B cell (primary cell): Measurements from ENCODE around the gene FOXO3. TPM values are rescaled to one million over a fixed set of nuclear protein-coding genes. Genes with fewer than 3 reads are reported as not detected.

Experiments used
- ATAC-seq: fragments of 200-7000 bp; cut with Tn5 transposase; one replicate; pipeline ENCODE4 v1.10.0; 2021; ENCODE audit warnings: low read depth, mild to moderate bottlenecking, moderate number of reproducible peaks, moderate library complexity
- CTCF ChIA-PET: fragments of 350-600 bp; sonication (Branson Sonifier 250); formaldehyde crosslinking; loops from one replicate; lab custom pipeline; 2021; ENCODE audit warnings: antibody characterized with exemption, inconsistent platforms; lab: Charles Lee
- POLR2A ChIA-PET: fragments of 350-600 bp; sonication (Branson Sonifier 250); formaldehyde crosslinking; loops from one replicate; lab custom pipeline; 2021; ENCODE audit warnings: antibody characterized with exemption; lab: Charles Lee
- DNase-seq: peaks from one replicate; pipeline ENCODE4 v3.0.0; 2013
- H2AFZ ChIP-seq: 2 replicates; pipeline ENCODE4 v1.6.1; 2012; ENCODE audit warnings: mild to moderate bottlenecking, low read depth, low read length; ENCODE audit not compliant: insufficient read depth, poor library complexity, severe bottlenecking
- H3K27ac ChIP-seq, 2 donors: 1 replicate in 1 of 2; 2 replicates in 1 of 2; pipeline ENCODE4 v1.5.1; 2012 to 2013; ENCODE audit warnings: low read length in 2 of 2, mild to moderate bottlenecking in 2 of 2, moderate library complexity in 1 of 2
- H3K27me3 ChIP-seq, 4 experiments: fragments of 200-600 bp in 1 of 4; sonication (generic) in 1 of 4; replicated peaks in 1 of 4; 1 replicate in 2 of 4; 2 replicates in 2 of 4; pipeline versions ENCODE4 v1.6.1 to v1.7.0; 2013 to 2016; ENCODE audit warnings: low read length in 3 of 4, mild to moderate bottlenecking in 2 of 4, mixed read lengths in 1 of 4, moderate library complexity in 1 of 4; ENCODE audit not compliant: insufficient read depth in 4 of 4, control insufficient read depth in 3 of 4; ENCODE audit errors: control extremely low read depth in 1 of 4
- H3K36me3 ChIP-seq, 2 experiments: replicated peaks in 1 of 2; 1 replicate in 1 of 2; 2 replicates in 1 of 2; pipeline versions ENCODE4 v1.6.1 to v1.7.1; 2013; ENCODE audit warnings: low read length in 1 of 2; ENCODE audit not compliant: insufficient read depth in 2 of 2, control insufficient read depth in 1 of 2; ENCODE audit errors: control extremely low read depth in 1 of 2, extremely low read depth in 1 of 2
- H3K4me1 ChIP-seq, 2 donors: fragments of 200-600 bp in 1 of 2; sonication (generic) in 1 of 2; 1 replicate in 1 of 2; 2 replicates in 1 of 2; pipeline versions ENCODE4 v1.5.1 to v1.6.1; 2013 to 2017; ENCODE audit warnings: low read length in 2 of 2; ENCODE audit not compliant: control insufficient read depth in 2 of 2, insufficient read depth in 2 of 2
- H3K4me2 ChIP-seq: replicated peaks from 2 replicates; pipeline ENCODE3; 2012; ENCODE audit warnings: mild to moderate bottlenecking, low read depth, low read length; ENCODE audit not compliant: poor library complexity, severe bottlenecking
- H3K4me3 ChIP-seq, 5 experiments: fragments of 200-600 bp in 1 of 5; sonication (generic) in 1 of 5; 1 replicate in 3 of 5; 2 replicates in 2 of 5; pipeline versions ENCODE4 v1.5.1 to v1.7.0; 2011 to 2016; ENCODE audit warnings: low read length in 4 of 5, mild to moderate bottlenecking in 4 of 5, low read depth in 2 of 5, control low read depth in 1 of 5, moderate library complexity in 1 of 5; ENCODE audit not compliant: insufficient read depth in 1 of 5; ENCODE audit errors: control extremely low read depth in 1 of 5, extremely low read depth in 1 of 5
- H3K79me2 ChIP-seq: fragments of 200-600 bp; sonication (generic); one replicate; pipeline ENCODE4 v1.6.0; 2016; ENCODE audit warnings: low read length; ENCODE audit not compliant: control insufficient read depth, insufficient read depth
- H3K9ac ChIP-seq: fragments of 200-600 bp; sonication (generic); 2 replicates; pipeline ENCODE4 v1.6.1; 2017; ENCODE audit warnings: mild to moderate bottlenecking, low read length, moderate library complexity
- H3K9me3 ChIP-seq, 3 donors: one replicate each; pipeline versions ENCODE4 v1.6.1 to v1.7.1; 2013; ENCODE audit warnings: low read length in 2 of 3; ENCODE audit not compliant: control insufficient read depth in 2 of 3, insufficient read depth in 1 of 3; ENCODE audit errors: control extremely low read depth in 1 of 3
- H4K20me1 ChIP-seq: 2 replicates; pipeline ENCODE4 v1.6.0; 2012; ENCODE audit warnings: mild to moderate bottlenecking, low read length; ENCODE audit not compliant: insufficient read depth, control insufficient read depth, poor library complexity, severe bottlenecking
- H3K27ac Mint-ChIP-seq: one replicate; pipeline ENCODE4 v1.8.0; 2021; ENCODE audit warnings: mixed read lengths
- H3K27me3 Mint-ChIP-seq: one replicate; pipeline ENCODE4 v1.8.0; 2021; ENCODE audit warnings: mixed read lengths
- H3K4me1 Mint-ChIP-seq: one replicate; pipeline ENCODE4 v1.8.0; 2021; ENCODE audit warnings: mixed read lengths
- H3K4me3 Mint-ChIP-seq: one replicate; pipeline ENCODE4 v1.8.0; 2021; ENCODE audit warnings: mixed read lengths
- H3K9me3 Mint-ChIP-seq: one replicate; pipeline ENCODE4 v1.8.0; 2022; ENCODE audit warnings: mixed read lengths; ENCODE audit not compliant: insufficient read depth
- EZH2 ChIP-seq: IDR thresholded peaks from 2 replicates; pipeline ENCODE4 v1.6.1; 2012; ENCODE audit warnings: borderline replicate concordance, low read depth, mild to moderate bottlenecking, moderate library complexity, low read length; ENCODE audit not compliant: insufficient read depth, poor library complexity, severe bottlenecking
- WGBS: methylation state at CpG from one replicate; pipeline ENCODE4 v1.1.5; 2013; ENCODE audit warnings: missing lambda C conversion rate; ENCODE audit not compliant: insufficient coverage; 5-methylcytosine and 5-hydroxymethylcytosine counted together
- intact Hi-C: fragments of 100-400 bp; cut with micrococcal nuclease; formaldehyde crosslinking; loops from one replicate; pipeline ENCODE4 v1.10.0; 2022
- polyA plus RNA-seq: library from polyadenylated mRNA; depleted of rRNA; stranded (reverse); fragments of >200 nt; gene quantifications from 2 replicates; pipeline ENCODE4 v1.2.3, GENCODE V29; 2012
- total RNA-seq, 2 donors: library from RNA; stranded (reverse); fragments of 120-200 nt in 1 of 2; gene quantifications; 1 replicate in 1 of 2; 2 replicates in 1 of 2; pipeline versions ENCODE4 v1.2.3 to v1.2.4, GENCODE V29; 2013 to 2022
- TF ChIP-seq, protein P1 (sequence below): fragments of 200-600 bp; IDR thresholded peaks from one replicate; pipeline ENCODE4 v1.8.0; 2022; ENCODE audit warnings: antibody characterized with exemption, mild to moderate bottlenecking

FOXO3 gene
- total and polyA plus RNA-seq, 2 donors (not counting 1 experiment from before 2014, with no cell fraction given), result 6.0 to 16.9 TPM

DNA sequence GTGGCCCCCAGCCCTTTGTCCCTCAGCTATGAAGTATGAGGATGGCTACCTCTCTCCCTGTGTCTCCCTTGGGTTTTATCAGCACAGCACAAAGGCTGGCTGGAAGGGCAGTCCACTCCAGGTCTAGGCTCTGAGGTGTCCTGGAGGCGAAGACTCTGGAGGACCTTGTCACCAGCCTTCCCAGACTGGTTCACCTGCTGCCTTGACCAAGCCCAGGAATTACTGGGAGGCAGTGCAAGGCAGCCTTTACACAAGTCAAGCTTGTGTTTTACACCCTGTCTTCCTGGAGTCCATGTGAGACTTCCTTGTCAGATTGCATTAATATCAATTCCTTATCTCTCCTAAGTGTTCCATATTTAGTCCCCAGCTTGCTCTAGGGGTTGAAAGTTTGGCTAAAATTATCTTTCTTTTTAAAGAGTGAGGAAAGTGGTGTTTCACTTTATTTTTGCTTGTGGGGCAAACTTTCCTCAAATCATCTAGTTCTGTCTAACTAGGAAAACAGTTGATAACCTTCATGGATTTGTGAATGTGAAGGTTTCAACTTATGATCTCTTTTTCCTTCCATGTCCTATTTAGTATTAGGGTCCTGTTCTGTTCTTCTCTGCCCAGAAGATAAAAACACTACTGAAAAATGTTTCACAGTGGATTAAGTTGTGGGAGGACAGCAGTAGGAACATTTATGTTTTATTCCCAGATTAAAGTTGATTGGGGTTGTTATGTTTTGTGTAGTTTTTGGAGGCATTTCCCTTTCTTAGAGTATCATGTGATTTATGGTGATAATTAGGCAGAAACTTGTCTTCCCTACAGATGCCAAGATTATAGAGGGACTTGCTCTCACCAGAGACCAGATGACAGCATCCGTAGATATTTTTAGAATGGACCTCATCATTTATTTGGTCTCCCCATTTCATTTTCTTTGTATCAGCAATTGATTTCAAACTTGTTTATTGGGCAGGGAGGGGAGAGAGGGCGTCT, 114.8 kb downstream of the FOXO3 start:
- peaks cover 9% of the 10 kb centered on the region for H3K79me2 ChIP-seq
- no peaks in the 10 kb centered on the region for H3K9me3 Mint-ChIP-seq
- POLR2A ChIA-PET, result no interaction called here

DNA sequence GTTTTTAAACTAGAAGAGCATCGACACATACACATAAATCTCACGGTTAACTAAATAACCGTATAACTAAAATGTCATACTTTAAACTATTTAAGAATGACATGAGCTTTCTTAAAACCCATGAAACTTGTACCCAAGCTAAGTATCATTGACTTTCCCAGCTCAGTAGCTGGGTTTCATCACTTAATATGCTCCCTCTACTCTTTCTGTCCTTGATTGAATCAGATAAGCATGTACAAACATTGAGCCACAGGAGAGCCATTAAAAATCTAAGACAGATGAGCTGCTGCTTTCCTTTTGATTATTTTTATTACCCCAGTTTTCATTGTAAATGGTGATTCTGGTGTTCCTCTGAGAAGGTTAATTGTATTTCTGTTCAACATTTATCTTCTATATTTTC, 115.8 kb downstream of the FOXO3 start:
- peaks cover 5% of the 10 kb centered on the region for H3K79me2 ChIP-seq
- intact Hi-C loops, result no loop called here
- peaks cover 9% of the 10 kb centered on the region for H3K4me1 Mint-ChIP-seq
- TF ChIP-seq, protein P1, sequence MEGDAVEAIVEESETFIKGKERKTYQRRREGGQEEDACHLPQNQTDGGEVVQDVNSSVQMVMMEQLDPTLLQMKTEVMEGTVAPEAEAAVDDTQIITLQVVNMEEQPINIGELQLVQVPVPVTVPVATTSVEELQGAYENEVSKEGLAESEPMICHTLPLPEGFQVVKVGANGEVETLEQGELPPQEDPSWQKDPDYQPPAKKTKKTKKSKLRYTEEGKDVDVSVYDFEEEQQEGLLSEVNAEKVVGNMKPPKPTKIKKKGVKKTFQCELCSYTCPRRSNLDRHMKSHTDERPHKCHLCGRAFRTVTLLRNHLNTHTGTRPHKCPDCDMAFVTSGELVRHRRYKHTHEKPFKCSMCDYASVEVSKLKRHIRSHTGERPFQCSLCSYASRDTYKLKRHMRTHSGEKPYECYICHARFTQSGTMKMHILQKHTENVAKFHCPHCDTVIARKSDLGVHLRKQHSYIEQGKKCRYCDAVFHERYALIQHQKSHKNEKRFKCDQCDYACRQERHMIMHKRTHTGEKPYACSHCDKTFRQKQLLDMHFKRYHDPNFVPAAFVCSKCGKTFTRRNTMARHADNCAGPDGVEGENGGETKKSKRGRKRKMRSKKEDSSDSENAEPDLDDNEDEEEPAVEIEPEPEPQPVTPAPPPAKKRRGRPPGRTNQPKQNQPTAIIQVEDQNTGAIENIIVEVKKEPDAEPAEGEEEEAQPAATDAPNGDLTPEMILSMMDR, result no peak
- TF ChIP-seq EZH2, result no peak
- H3K4me2 ChIP-seq, result no peak overlapping the region
- no peak overlapping the region for H3K4me3 ChIP-seq
- H3K9ac ChIP-seq, result no peak overlapping the region
- no peak overlapping the region for H3K27ac ChIP-seq
- no peak overlapping the region for H2AFZ ChIP-seq
- H3K36me3 ChIP-seq, result peaks cover 2 to 9% of the 10 kb centered on the region in 2 experiments
- ATAC-seq (no peak), DNase-seq (no peak)
- H3K9me3 ChIP-seq, result no peaks in the 10 kb centered on the region
- H3K27ac Mint-ChIP-seq, result no peak overlapping the region
- H4K20me1 ChIP-seq, result peaks cover 1% of the 10 kb centered on the region
- ChIA-PET CTCF (no interaction called here), POLR2A (no interaction called here)
- H3K9me3 Mint-ChIP-seq, result no peaks in the 10 kb centered on the region
- 95% methylated on average over 3 of the region's 3 CpGs for WGBS
- no peaks in the 10 kb centered on the region for H3K27me3 ChIP-seq
- H3K4me1 ChIP-seq, result peaks cover 0 to 3% of the 10 kb centered on the region in 2 donors
- H3K27me3 Mint-ChIP-seq, result no peaks in the 10 kb centered on the region
- H3K4me3 Mint-ChIP-seq, result no peak overlapping the region

More for the DNA sequence above, 114.8 kb downstream of the FOXO3 start:
- DNase-seq (no peak), ATAC-seq (no peak)
- H3K9ac ChIP-seq, result no peak overlapping the region
- H2AFZ ChIP-seq, result no peak overlapping the region
- peaks cover 2 to 9% of the 10 kb centered on the region in 2 experiments for H3K36me3 ChIP-seq
- intact Hi-C loops, result no loop called here
- 91% methylated on average over 1 of the region's 3 CpGs for WGBS
- H3K4me3 Mint-ChIP-seq, result no peak overlapping the region
- no peaks in the 10 kb centered on the region for H3K9me3 ChIP-seq
- H3K4me1 Mint-ChIP-seq, result peaks cover 15% of the 10 kb centered on the region
- no peaks in the 10 kb centered on the region for H3K27me3 Mint-ChIP-seq
- H3K4me2 ChIP-seq, result no peak overlapping the region
- TF ChIP-seq EZH2, result no peak
- TF ChIP-seq, protein P1, result no peak
- H3K27me3 ChIP-seq, result no peaks in the 10 kb centered on the region
- peaks cover 11% of the 10 kb centered on the region for H4K20me1 ChIP-seq
- CTCF ChIA-PET, result no interaction called here
- H3K27ac Mint-ChIP-seq, result no peak overlapping the region
- no peak overlapping the region for H3K4me3 ChIP-seq
- no peak overlapping the region for H3K27ac ChIP-seq
- H3K4me1 ChIP-seq, result peaks cover 0 to 3% of the 10 kb centered on the region in 2 donors
